Endothelial cell of umbilical vein (primary cell): ENCODE results near the gene PLD6.

Experiments
- EZH2 ChIP-seq: IDR thresholded peaks from 2 replicates; pipeline ENCODE4 v1.6.1; 2012; ENCODE audit warnings: borderline replicate concordance, low read depth, mild to moderate bottlenecking, moderate library complexity, low read length, inconsistent platforms; ENCODE audit not compliant: severe bottlenecking
- GATA2 ChIP-seq: IDR thresholded peaks from 2 replicates; pipeline ENCODE4 v1.7.0; 2011; ENCODE audit warnings: low read depth, mild to moderate bottlenecking, moderate library complexity, mixed read lengths, low read length; ENCODE audit not compliant: insufficient read length, insufficient read depth
- JUN ChIP-seq: IDR thresholded peaks from 2 replicates; pipeline ENCODE4 v1.6.1; 2011; ENCODE audit warnings: borderline replicate concordance, low read depth; ENCODE audit not compliant: insufficient read length, insufficient read depth
- MAX ChIP-seq: IDR thresholded peaks from 2 replicates; pipeline ENCODE4 v1.6.1; 2011; ENCODE audit not compliant: insufficient read depth, insufficient read length
- MYC ChIP-seq: IDR thresholded peaks from one replicate; pipeline ENCODE4 v1.6.1; 2011; ENCODE audit warnings: mild to moderate bottlenecking, low read depth, low read length
- POLR2A ChIP-seq: IDR thresholded peaks from 2 replicates; pipeline ENCODE4 v1.6.1; 2012; ENCODE audit warnings: low read depth, mild to moderate bottlenecking, control low read depth, low read length
- POLR2AphosphoS5 ChIP-seq: IDR thresholded peaks from 2 replicates; pipeline ENCODE4 v1.6.1; 2012; ENCODE audit warnings: low read depth, mild to moderate bottlenecking, control low read depth, low read length, moderate library complexity; ENCODE audit not compliant: insufficient read depth
- TF ChIP-seq, protein P1 (sequence below), 2 donors: IDR thresholded peaks; 1 replicate in 1 of 2; 2 replicates in 1 of 2; pipeline ENCODE4 v1.5.1; 2011; ENCODE audit warnings: low read length in 2 of 2, mild to moderate bottlenecking in 2 of 2, moderate library complexity in 2 of 2, control low read depth in 1 of 2, inconsistent platforms in 1 of 2, low read depth in 1 of 2; ENCODE audit not compliant: insufficient read depth in 1 of 2; ENCODE audit errors: extremely low read depth in 1 of 2

GRCh38 chr17:17207998-17208397, 1.9 kb upstream of the PLD6 start:
- TF ChIP-seq, protein P1, sequence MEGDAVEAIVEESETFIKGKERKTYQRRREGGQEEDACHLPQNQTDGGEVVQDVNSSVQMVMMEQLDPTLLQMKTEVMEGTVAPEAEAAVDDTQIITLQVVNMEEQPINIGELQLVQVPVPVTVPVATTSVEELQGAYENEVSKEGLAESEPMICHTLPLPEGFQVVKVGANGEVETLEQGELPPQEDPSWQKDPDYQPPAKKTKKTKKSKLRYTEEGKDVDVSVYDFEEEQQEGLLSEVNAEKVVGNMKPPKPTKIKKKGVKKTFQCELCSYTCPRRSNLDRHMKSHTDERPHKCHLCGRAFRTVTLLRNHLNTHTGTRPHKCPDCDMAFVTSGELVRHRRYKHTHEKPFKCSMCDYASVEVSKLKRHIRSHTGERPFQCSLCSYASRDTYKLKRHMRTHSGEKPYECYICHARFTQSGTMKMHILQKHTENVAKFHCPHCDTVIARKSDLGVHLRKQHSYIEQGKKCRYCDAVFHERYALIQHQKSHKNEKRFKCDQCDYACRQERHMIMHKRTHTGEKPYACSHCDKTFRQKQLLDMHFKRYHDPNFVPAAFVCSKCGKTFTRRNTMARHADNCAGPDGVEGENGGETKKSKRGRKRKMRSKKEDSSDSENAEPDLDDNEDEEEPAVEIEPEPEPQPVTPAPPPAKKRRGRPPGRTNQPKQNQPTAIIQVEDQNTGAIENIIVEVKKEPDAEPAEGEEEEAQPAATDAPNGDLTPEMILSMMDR (IDR thresholded peaks at IDR 0.05; ENCODE audit: extremely low read depth in 1 of 2, insufficient read depth in 1 of 2, low read depth in 1 of 2, low read length in 2 of 2), result no peak
- no peak for TF ChIP-seq POLR2A
- TF ChIP-seq MYC, result no peak
- no peak for TF ChIP-seq EZH2
- TF ChIP-seq POLR2AphosphoS5, result no peak
- TF ChIP-seq MAX, result no peak
- no peak for TF ChIP-seq JUN
- TF ChIP-seq GATA2, result no peak
